ENCODE results near the gene PRKCH. TPM values are rescaled to one million over a fixed set of nuclear protein-coding genes. Genes with fewer than 3 reads are reported as not detected.

The PRKCH gene
- total and polyA plus RNA-seq, 2 of the 13 experiments (the other 11 are each of a cell fraction or from before 2014, with no cell fraction given): 0.48 to 1.3 TPM

DNA sequence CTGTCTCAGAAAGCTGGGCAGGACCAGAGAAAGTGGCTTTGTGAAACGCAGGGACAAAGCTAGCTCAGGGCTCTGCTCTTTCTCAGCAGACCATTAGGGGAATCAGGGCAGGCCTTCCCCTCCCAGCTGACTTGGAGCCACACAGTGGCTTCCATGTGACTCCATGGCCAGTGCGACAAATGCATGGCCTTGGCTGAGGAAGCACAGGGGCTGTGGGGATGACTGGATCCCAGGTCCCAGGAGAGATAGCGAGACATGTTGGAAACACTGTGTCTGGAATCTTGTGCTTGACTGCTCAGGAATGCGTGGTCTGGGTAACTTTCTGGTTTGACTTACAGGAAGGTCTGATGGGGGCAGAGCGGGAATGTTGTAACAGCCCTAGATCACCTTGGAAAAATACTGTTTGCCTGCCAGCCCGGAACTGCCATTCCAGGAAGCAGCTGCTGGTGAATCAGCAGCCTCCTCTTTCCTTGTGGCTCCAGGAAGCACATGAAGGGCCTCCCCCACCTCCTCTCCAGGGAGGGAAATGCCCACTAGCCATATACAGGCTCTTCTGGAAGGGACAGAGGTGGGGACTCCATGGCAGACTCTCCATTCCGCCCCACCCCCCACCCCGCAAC, 240.4 kb downstream of the PRKCH start (continued):
- TF ChIP-seq ZNF124 (CRISPR knock-in tag; IDR thresholded peaks at IDR 0.05): no peak
- TF ChIP-seq, protein P1, sequence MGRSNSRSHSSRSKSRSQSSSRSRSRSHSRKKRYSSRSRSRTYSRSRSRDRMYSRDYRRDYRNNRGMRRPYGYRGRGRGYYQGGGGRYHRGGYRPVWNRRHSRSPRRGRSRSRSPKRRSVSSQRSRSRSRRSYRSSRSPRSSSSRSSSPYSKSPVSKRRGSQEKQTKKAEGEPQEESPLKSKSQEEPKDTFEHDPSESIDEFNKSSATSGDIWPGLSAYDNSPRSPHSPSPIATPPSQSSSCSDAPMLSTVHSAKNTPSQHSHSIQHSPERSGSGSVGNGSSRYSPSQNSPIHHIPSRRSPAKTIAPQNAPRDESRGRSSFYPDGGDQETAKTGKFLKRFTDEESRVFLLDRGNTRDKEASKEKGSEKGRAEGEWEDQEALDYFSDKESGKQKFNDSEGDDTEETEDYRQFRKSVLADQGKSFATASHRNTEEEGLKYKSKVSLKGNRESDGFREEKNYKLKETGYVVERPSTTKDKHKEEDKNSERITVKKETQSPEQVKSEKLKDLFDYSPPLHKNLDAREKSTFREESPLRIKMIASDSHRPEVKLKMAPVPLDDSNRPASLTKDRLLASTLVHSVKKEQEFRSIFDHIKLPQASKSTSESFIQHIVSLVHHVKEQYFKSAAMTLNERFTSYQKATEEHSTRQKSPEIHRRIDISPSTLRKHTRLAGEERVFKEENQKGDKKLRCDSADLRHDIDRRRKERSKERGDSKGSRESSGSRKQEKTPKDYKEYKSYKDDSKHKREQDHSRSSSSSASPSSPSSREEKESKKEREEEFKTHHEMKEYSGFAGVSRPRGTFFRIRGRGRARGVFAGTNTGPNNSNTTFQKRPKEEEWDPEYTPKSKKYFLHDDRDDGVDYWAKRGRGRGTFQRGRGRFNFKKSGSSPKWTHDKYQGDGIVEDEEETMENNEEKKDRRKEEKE (IDR thresholded peaks at IDR 0.05): no peak
- no peak for TF ChIP-seq KDM1A (CRISPR knock-in tag; IDR thresholded peaks at IDR 0.05)
- peak; percentile 53; the same call in 1 of the 2 replicates for TF ChIP-seq KMT2B (CRISPR knock-in tag; IDR thresholded peaks at IDR 0.05)
- no peak for TF ChIP-seq SATB2 (CRISPR knock-in tag; IDR thresholded peaks at IDR 0.05)
- peak; percentile 81 for TF ChIP-seq MAX (IDR thresholded peaks at IDR 0.05)
- TF ChIP-seq ZBTB42 (CRISPR knock-in tag; IDR thresholded peaks at IDR 0.05): no peak
- no peak for TF ChIP-seq ZNF7 (CRISPR knock-in tag; IDR thresholded peaks at IDR 0.05)
- TF ChIP-seq ZNF770 (CRISPR knock-in tag; IDR thresholded peaks at IDR 0.05): peak; percentile 86
- no peak for TF ChIP-seq MAF1 (CRISPR knock-in tag; IDR thresholded peaks at IDR 0.05; ENCODE audit: borderline replicate concordance)
- TF ChIP-seq, protein P2, sequence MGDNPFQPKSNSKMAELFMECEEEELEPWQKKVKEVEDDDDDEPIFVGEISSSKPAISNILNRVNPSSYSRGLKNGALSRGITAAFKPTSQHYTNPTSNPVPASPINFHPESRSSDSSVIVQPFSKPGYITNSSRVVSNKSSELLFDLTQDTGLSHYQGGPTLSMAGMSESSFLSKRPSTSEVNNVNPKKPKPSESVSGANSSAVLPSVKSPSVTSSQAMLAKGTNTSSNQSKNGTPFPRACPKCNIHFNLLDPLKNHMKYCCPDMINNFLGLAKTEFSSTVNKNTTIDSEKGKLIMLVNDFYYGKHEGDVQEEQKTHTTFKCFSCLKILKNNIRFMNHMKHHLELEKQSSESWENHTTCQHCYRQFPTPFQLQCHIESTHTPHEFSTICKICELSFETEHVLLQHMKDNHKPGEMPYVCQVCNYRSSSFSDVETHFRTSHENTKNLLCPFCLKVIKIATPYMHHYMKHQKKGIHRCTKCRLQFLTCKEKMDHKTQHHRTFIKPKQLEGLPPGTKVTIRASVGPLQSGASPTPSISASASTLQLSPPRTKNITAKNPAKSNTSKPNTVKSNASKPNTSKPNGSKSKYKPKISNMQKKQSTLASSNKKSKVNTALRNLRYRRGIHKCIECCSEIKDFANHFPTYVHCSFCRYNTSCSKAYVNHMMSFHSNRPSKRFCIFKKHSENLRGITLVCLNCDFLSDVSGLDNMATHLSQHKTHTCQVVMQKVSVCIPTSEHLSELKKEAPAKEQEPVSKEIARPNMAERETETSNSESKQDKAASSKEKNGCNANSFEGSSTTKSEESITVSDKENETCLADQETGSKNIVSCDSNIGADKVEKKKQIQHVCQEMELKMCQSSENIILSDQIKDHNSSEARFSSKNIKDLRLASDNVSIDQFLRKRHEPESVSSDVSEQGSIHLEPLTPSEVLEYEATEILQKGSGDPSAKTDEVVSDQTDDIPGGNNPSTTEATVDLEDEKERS (CRISPR knock-in tag; IDR thresholded peaks at IDR 0.05): no peak
- TF ChIP-seq ZNF235 (CRISPR knock-in tag; IDR thresholded peaks at IDR 0.05; ENCODE audit: borderline replicate concordance): no peak
- TF ChIP-seq, protein P3, sequence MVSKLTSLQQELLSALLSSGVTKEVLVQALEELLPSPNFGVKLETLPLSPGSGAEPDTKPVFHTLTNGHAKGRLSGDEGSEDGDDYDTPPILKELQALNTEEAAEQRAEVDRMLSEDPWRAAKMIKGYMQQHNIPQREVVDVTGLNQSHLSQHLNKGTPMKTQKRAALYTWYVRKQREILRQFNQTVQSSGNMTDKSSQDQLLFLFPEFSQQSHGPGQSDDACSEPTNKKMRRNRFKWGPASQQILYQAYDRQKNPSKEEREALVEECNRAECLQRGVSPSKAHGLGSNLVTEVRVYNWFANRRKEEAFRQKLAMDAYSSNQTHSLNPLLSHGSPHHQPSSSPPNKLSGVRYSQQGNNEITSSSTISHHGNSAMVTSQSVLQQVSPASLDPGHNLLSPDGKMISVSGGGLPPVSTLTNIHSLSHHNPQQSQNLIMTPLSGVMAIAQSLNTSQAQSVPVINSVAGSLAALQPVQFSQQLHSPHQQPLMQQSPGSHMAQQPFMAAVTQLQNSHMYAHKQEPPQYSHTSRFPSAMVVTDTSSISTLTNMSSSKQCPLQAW (CRISPR knock-in tag; IDR thresholded peaks at IDR 0.05): peak; percentile 72
- TF ChIP-seq, protein P4, sequence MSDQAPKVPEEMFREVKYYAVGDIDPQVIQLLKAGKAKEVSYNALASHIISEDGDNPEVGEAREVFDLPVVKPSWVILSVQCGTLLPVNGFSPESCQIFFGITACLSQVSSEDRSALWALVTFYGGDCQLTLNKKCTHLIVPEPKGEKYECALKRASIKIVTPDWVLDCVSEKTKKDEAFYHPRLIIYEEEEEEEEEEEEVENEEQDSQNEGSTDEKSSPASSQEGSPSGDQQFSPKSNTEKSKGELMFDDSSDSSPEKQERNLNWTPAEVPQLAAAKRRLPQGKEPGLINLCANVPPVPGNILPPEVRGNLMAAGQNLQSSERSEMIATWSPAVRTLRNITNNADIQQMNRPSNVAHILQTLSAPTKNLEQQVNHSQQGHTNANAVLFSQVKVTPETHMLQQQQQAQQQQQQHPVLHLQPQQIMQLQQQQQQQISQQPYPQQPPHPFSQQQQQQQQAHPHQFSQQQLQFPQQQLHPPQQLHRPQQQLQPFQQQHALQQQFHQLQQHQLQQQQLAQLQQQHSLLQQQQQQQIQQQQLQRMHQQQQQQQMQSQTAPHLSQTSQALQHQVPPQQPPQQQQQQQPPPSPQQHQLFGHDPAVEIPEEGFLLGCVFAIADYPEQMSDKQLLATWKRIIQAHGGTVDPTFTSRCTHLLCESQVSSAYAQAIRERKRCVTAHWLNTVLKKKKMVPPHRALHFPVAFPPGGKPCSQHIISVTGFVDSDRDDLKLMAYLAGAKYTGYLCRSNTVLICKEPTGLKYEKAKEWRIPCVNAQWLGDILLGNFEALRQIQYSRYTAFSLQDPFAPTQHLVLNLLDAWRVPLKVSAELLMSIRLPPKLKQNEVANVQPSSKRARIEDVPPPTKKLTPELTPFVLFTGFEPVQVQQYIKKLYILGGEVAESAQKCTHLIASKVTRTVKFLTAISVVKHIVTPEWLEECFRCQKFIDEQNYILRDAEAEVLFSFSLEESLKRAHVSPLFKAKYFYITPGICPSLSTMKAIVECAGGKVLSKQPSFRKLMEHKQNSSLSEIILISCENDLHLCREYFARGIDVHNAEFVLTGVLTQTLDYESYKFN (CRISPR knock-in tag; conservative IDR thresholded peaks at IDR 0.05): peak; percentile 76
- TF ChIP-seq PRMT3 (CRISPR knock-in tag; IDR thresholded peaks at IDR 0.05; ENCODE audit: borderline replicate concordance, low read depth): no peak
- TF ChIP-seq KDM5B (CRISPR knock-in tag; IDR thresholded peaks at IDR 0.05; ENCODE audit: borderline replicate concordance): peak; percentile 60; the same call in 1 of the 2 replicates
